SK-N-SH (cell line): Measurements from ENCODE around the gene DOK6. TPM values are rescaled to one million over a fixed set of nuclear protein-coding genes. Genes with fewer than 3 reads are reported as not detected.

Source experiments
- CTCF ChIA-PET: fragments of 300-600, 350-600 bp; formaldehyde crosslinking; extraction: SDS; loops from one replicate; lab custom pipeline; 2021; lab: Yijun Ruan, JAX
- POLR2A ChIA-PET: fragments of 350-600 bp; sonication (Branson Sonifier 250); formaldehyde crosslinking; extraction: SDS; loops from one replicate; lab custom pipeline; 2020; ENCODE audit warnings: antibody characterized with exemption, inconsistent platforms; lab: Yijun Ruan, JAX
- DNase-seq: peaks from one replicate; pipeline ENCODE4 v3.0.0; 2012
- H2AFZ ChIP-seq: fragments of 200-600 bp; sonication (generic); 2 replicates; pipeline ENCODE4 v1.8.1; 2016; ENCODE audit warnings: antibody characterized with exemption, mild to moderate bottlenecking, low read depth
- H3F3A ChIP-seq: fragments of 200-600 bp; sonication (generic); replicated peaks from 2 replicates; pipeline ENCODE3; 2016; ENCODE audit warnings: antibody characterized with exemption, mild to moderate bottlenecking; ENCODE audit not compliant: insufficient read depth
- H3K27ac ChIP-seq, 2 experiments: fragments of 200-500 bp in 1 of 2; fragments of 200-600 bp in 1 of 2; sonication (Bioruptor generic) in 1 of 2; sonication (generic), shearing (Covaris generic) in 1 of 2; 2 replicates each; pipeline versions ENCODE4 v1.5.1 to v1.6.1; 2014 to 2016; ENCODE audit warnings: low read depth in 2 of 2, inconsistent platforms in 1 of 2, low read length in 1 of 2, mild to moderate bottlenecking in 1 of 2, mixed read lengths in 1 of 2
- H3K27me3 ChIP-seq: fragments of 200-600 bp; sonication (generic), shearing (Covaris generic); 2 replicates; pipeline ENCODE4 v1.6.1; 2016; ENCODE audit warnings: mixed run types; ENCODE audit not compliant: insufficient read depth
- H3K36me3 ChIP-seq, 2 experiments: fragments of 200-500 bp in 1 of 2; fragments of 200-600 bp in 1 of 2; sonication (Bioruptor generic) in 1 of 2; sonication (generic) in 1 of 2; replicated peaks in 1 of 2; 2 replicates each; pipeline versions ENCODE3 to v1.5.1; 2014 to 2016; ENCODE audit warnings: low read length in 1 of 2, mild to moderate bottlenecking in 1 of 2; ENCODE audit not compliant: insufficient read depth in 2 of 2, control insufficient read depth in 1 of 2
- H3K4me1 ChIP-seq, 2 experiments: fragments of 200-500 bp in 1 of 2; fragments of 200-600 bp in 1 of 2; sonication (Bioruptor generic) in 1 of 2; sonication (generic), shearing (Covaris generic) in 1 of 2; 2 replicates each; pipeline versions ENCODE4 v1.5.1 to v1.6.1; 2014 to 2016; ENCODE audit warnings: low read depth in 1 of 2, low read length in 1 of 2, mixed run types in 1 of 2; ENCODE audit not compliant: insufficient read depth in 2 of 2, control insufficient read depth in 1 of 2
- H3K4me2 ChIP-seq: fragments of 200-600 bp; sonication (generic), shearing (Covaris generic); 2 replicates; pipeline ENCODE4 v1.6.1; 2017; ENCODE audit warnings: mixed run types
- H3K4me3 ChIP-seq, 2 experiments: fragments of 200-500 bp in 1 of 2; fragments of 200-600 bp in 1 of 2; sonication (Bioruptor generic) in 1 of 2; sonication (generic), shearing (Covaris generic) in 1 of 2; 2 replicates each; pipeline versions ENCODE4 v1.5.1 to v1.8.1; 2014 to 2016; ENCODE audit warnings: low read depth in 2 of 2, inconsistent platforms in 1 of 2, low read length in 1 of 2, mild to moderate bottlenecking in 1 of 2, mixed read lengths in 1 of 2, moderate library complexity in 1 of 2
- H3K79me2 ChIP-seq: fragments of 200-600 bp; sonication (generic); 2 replicates; pipeline ENCODE4 v1.8.1; 2017; ENCODE audit warnings: mild to moderate bottlenecking; ENCODE audit not compliant: insufficient read depth
- H3K9ac ChIP-seq: fragments of 200-600 bp; sonication (generic); 2 replicates; pipeline ENCODE4 v1.6.1; 2017; ENCODE audit warnings: mixed run types
- H3K9me2 ChIP-seq: fragments of 200-600 bp; sonication (generic); 2 replicates; pipeline ENCODE4 v1.6.1; 2017; ENCODE audit warnings: mixed run types
- H3K9me3 ChIP-seq: fragments of 200-600 bp; sonication (generic); 2 replicates; pipeline ENCODE4 v1.6.1; 2017; ENCODE audit warnings: mixed run types, mild to moderate bottlenecking, moderate library complexity
- H4K20me1 ChIP-seq: fragments of 200-600 bp; sonication (generic); 2 replicates; pipeline ENCODE4 v1.6.1; 2017; ENCODE audit warnings: mild to moderate bottlenecking, mixed run types; ENCODE audit not compliant: insufficient read depth
- EP300 ChIP-seq, 2 experiments: IDR thresholded peaks; 2 replicates each; pipeline versions ENCODE4 v1.4.0 to v1.6.1; 2012; ENCODE audit warnings: borderline replicate concordance in 1 of 2, low read depth in 1 of 2, low read length in 1 of 2
- EZH2phosphoT487 ChIP-seq: fragments of 200-600 bp; sonication (generic); IDR thresholded peaks from 2 replicates; pipeline ENCODE4 v1.6.1; 2017; ENCODE audit warnings: low read depth, mixed run types, mild to moderate bottlenecking, antibody characterized with exemption, moderate library complexity, borderline replicate concordance
- FOSL2 ChIP-seq: IDR thresholded peaks from 2 replicates; pipeline ENCODE4 v1.4.0; 2012; ENCODE audit warnings: low read depth, mild to moderate bottlenecking, moderate library complexity, borderline replicate concordance
- FOXJ3 ChIP-seq: sonication (generic); formaldehyde crosslinking; IDR thresholded peaks from 2 replicates; pipeline ENCODE4 v1.5.1; 2020; ENCODE audit warnings: mild to moderate bottlenecking, missing genetic modification reagents
- FOXM1 ChIP-seq: IDR thresholded peaks from 2 replicates; pipeline ENCODE4 v1.4.0; 2012; ENCODE audit warnings: low read depth, mild to moderate bottlenecking
- GATA2 ChIP-seq: sonication (generic); formaldehyde crosslinking; IDR thresholded peaks from 2 replicates; pipeline ENCODE4 v1.5.0; 2020; ENCODE audit warnings: mild to moderate bottlenecking, missing genetic modification reagents
- MEF2A ChIP-seq: IDR thresholded peaks from 2 replicates; pipeline ENCODE4 v1.4.0; 2012; ENCODE audit warnings: low read depth, borderline replicate concordance
- MXI1 ChIP-seq: IDR thresholded peaks from 2 replicates; pipeline ENCODE4 v1.6.1; 2012; ENCODE audit warnings: mild to moderate bottlenecking, low read depth, low read length, improper control_type of control experiment
- NFIC ChIP-seq: IDR thresholded peaks from 2 replicates; pipeline ENCODE4 v1.4.0; 2012; ENCODE audit warnings: borderline replicate concordance
- RCOR1 ChIP-seq: fragments of 150-350 bp; IDR thresholded peaks from 2 replicates; pipeline ENCODE4 v1.6.1; 2017; ENCODE audit warnings: antibody characterized with exemption, low read length
- RFX5 ChIP-seq: IDR thresholded peaks from 2 replicates; pipeline ENCODE4 v1.6.1; 2012; ENCODE audit warnings: mild to moderate bottlenecking, improper control_type of control experiment, low read length
- RXRA ChIP-seq: IDR thresholded peaks from 2 replicates; pipeline ENCODE4 v1.4.0; 2012; ENCODE audit warnings: low read depth, mild to moderate bottlenecking, borderline replicate concordance
- TEAD4 ChIP-seq: IDR thresholded peaks from 2 replicates; pipeline ENCODE4 v1.4.0; 2012; ENCODE audit warnings: mild to moderate bottlenecking, borderline replicate concordance; ENCODE audit not compliant: insufficient read depth
- YY1 ChIP-seq: IDR thresholded peaks from 2 replicates; pipeline ENCODE4 v1.4.0; 2012; ENCODE audit warnings: low read depth, mild to moderate bottlenecking
- WGBS: methylation state at CpG from one replicate; pipeline ENCODE4 v1.1.6; 2017; ENCODE audit warnings: low lambda C conversion rate; 5-methylcytosine and 5-hydroxymethylcytosine counted together
- polyA plus RNA-seq, 3 experiments: library from polyadenylated mRNA; depleted of rRNA; stranded (reverse); fragments of >200 nt; gene quantifications; 2 replicates each; pipeline ENCODE4 v1.2.3, GENCODE V29; 2012
- TF ChIP-seq, protein P1 (sequence below): fragments of 150-350 bp; IDR thresholded peaks from 2 replicates; pipeline ENCODE4 v1.6.1; 2016; ENCODE audit warnings: mild to moderate bottlenecking, low read depth, low read length
- TF ChIP-seq, protein P2 (sequence below): fragments of 200-600 bp; sonication (generic); IDR thresholded peaks from 2 replicates; pipeline ENCODE4 v1.6.1; 2017; ENCODE audit warnings: antibody characterized with exemption, mild to moderate bottlenecking, moderate library complexity
- TF ChIP-seq, protein P3 (sequence below): fragments of 150-350 bp; IDR thresholded peaks from 2 replicates; pipeline ENCODE4 v1.6.1; 2017; ENCODE audit warnings: antibody characterized with exemption, low read length, low read depth, borderline replicate concordance
- TF ChIP-seq, protein P4 (sequence below): IDR thresholded peaks from 2 replicates; pipeline ENCODE4 v1.6.1; 2012; ENCODE audit warnings: mild to moderate bottlenecking, low read depth, low read length, moderate library complexity

The DOK6 gene
- polyA plus RNA-seq, 1 of the 3 experiments (the other 2 are of a cell fraction), result 3.9 TPM

DNA sequence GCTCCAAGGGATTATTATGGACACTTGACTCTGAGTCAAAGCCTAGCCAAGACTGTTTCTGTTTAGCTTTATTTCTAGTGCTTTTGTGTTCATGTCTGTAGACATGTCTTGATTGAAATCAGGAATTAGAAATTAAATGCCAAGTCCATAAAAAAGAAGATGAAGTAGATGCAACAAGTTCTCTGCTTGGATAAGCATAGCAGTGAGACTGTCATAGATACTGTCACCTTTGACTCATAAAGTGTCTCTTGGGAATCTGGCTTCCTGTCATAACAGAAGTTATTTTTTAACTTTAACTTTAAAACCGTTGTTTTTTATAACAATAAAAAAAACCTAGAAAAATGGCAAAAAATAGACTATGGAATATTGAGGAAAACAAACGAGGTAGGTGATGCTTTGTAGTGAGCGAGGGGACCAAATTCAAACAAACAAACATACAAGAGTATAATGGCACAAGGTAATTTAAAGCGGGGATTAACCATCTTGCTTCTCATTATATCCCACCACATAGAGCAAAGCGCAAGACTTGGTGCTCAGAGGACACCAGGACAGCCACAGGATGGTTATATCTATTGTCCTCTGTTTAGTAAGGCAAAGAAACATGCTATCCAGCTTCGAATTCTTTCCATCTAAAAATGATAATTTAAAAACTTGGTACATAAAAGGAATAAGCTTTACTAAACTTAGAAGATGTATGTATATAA is 482.4 kb downstream of the DOK6 start:
- Histone ChIP-seq H3K9me2 (no peaks in the 10 kb centered on the region), H4K20me1 (no peaks in the 10 kb centered on the region), H3K4me3 (no peak overlapping the region), H3K79me2 (no peaks in the 10 kb centered on the region), H3K4me1 (peaks cover 0 to 3% of the 10 kb centered on the region in 2 experiments; a peak in 2 of 4 replicates), H3K9ac (no peak overlapping the region), H3F3A (no peaks in the 10 kb centered on the region), H3K4me2 (no peak overlapping the region), H3K36me3 (no peaks in the 10 kb centered on the region), H3K27ac (no peak overlapping the region), H3K9me3 (no peaks in the 10 kb centered on the region), H2AFZ (no peak overlapping the region), H3K27me3 (no peaks in the 10 kb centered on the region)
- no peak for DNase-seq
- ChIA-PET POLR2A (no interaction called here), CTCF (no interaction called here)
- TF ChIP-seq EZH2phosphoT487 (no peak), NFIC (no peak), FOXM1 (no peak), YY1 (no peak), RXRA (no peak), TEAD4 (no peak), FOXJ3 (CRISPR knock-in tag) (no peak), MEF2A (no peak), EP300 (IDR thresholded peaks at IDR 0.05; ENCODE audit: borderline replicate concordance in 1 of 2, low read depth in 1 of 2, low read length in 1 of 2) (no peak), GATA2 (CRISPR knock-in tag) (no peak), MXI1 (no peak), RFX5 (no peak), FOSL2 (no peak), RCOR1 (no peak)
- TF ChIP-seq, protein P1, sequence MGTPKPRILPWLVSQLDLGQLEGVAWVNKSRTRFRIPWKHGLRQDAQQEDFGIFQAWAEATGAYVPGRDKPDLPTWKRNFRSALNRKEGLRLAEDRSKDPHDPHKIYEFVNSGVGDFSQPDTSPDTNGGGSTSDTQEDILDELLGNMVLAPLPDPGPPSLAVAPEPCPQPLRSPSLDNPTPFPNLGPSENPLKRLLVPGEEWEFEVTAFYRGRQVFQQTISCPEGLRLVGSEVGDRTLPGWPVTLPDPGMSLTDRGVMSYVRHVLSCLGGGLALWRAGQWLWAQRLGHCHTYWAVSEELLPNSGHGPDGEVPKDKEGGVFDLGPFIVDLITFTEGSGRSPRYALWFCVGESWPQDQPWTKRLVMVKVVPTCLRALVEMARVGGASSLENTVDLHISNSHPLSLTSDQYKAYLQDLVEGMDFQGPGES, result no peak
- TF ChIP-seq, protein P2, sequence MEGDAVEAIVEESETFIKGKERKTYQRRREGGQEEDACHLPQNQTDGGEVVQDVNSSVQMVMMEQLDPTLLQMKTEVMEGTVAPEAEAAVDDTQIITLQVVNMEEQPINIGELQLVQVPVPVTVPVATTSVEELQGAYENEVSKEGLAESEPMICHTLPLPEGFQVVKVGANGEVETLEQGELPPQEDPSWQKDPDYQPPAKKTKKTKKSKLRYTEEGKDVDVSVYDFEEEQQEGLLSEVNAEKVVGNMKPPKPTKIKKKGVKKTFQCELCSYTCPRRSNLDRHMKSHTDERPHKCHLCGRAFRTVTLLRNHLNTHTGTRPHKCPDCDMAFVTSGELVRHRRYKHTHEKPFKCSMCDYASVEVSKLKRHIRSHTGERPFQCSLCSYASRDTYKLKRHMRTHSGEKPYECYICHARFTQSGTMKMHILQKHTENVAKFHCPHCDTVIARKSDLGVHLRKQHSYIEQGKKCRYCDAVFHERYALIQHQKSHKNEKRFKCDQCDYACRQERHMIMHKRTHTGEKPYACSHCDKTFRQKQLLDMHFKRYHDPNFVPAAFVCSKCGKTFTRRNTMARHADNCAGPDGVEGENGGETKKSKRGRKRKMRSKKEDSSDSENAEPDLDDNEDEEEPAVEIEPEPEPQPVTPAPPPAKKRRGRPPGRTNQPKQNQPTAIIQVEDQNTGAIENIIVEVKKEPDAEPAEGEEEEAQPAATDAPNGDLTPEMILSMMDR, result no peak
- TF ChIP-seq, protein P3, sequence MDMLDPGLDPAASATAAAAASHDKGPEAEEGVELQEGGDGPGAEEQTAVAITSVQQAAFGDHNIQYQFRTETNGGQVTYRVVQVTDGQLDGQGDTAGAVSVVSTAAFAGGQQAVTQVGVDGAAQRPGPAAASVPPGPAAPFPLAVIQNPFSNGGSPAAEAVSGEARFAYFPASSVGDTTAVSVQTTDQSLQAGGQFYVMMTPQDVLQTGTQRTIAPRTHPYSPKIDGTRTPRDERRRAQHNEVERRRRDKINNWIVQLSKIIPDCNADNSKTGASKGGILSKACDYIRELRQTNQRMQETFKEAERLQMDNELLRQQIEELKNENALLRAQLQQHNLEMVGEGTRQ, result no peak
- TF ChIP-seq, protein P4, sequence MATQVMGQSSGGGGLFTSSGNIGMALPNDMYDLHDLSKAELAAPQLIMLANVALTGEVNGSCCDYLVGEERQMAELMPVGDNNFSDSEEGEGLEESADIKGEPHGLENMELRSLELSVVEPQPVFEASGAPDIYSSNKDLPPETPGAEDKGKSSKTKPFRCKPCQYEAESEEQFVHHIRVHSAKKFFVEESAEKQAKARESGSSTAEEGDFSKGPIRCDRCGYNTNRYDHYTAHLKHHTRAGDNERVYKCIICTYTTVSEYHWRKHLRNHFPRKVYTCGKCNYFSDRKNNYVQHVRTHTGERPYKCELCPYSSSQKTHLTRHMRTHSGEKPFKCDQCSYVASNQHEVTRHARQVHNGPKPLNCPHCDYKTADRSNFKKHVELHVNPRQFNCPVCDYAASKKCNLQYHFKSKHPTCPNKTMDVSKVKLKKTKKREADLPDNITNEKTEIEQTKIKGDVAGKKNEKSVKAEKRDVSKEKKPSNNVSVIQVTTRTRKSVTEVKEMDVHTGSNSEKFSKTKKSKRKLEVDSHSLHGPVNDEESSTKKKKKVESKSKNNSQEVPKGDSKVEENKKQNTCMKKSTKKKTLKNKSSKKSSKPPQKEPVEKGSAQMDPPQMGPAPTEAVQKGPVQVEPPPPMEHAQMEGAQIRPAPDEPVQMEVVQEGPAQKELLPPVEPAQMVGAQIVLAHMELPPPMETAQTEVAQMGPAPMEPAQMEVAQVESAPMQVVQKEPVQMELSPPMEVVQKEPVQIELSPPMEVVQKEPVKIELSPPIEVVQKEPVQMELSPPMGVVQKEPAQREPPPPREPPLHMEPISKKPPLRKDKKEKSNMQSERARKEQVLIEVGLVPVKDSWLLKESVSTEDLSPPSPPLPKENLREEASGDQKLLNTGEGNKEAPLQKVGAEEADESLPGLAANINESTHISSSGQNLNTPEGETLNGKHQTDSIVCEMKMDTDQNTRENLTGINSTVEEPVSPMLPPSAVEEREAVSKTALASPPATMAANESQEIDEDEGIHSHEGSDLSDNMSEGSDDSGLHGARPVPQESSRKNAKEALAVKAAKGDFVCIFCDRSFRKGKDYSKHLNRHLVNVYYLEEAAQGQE, result no peak
- WGBS, result 80% methylated on average over 6 of the region's 6 CpGs
